HG02678 (cell line): ENCODE data around the gene LNX2.
A peak's percentile ranks its signal among the peaks of the same experiment; 100 is the strongest.

Experiments
- ATAC-seq: cut with Tn5 transposase; IDR thresholded peaks from one replicate; pipeline ENCODE4 v1.9.1; 2021; ENCODE audit warnings: mild to moderate bottlenecking, moderate library complexity; ENCODE audit not compliant: unreplicated experiment

Gene LNX2

GRCh38 chr13:27617881-27618321 is 2.4 kb downstream of the LNX2 start:
- no peak for ATAC-seq

- ATAC-seq, result no peak
Observed at GRCh38 chr13:27613628-27614027, 6.7 kb downstream of the LNX2 start.

- no peak for ATAC-seq
Observed at GRCh38 chr13:27607125-27607524, 13.2 kb downstream of the LNX2 start.

GRCh38 chr13:27605610-27606200 is 14.6 kb downstream of the LNX2 start:
- no peak for ATAC-seq

GRCh38 chr13:27605099-27605498 is 15.2 kb downstream of the LNX2 start:
- ATAC-seq, result no peak

- ATAC-seq, result no peak
Observed at GRCh38 chr13:27601803-27602202, 18.5 kb downstream of the LNX2 start.

GRCh38 chr13:27601208-27601607 is 19.1 kb downstream of the LNX2 start:
- ATAC-seq, result no peak

- ATAC-seq, result no peak
Observed at GRCh38 chr13:27600711-27601110, 19.6 kb downstream of the LNX2 start.

GRCh38 chr13:27599845-27600553 is 20.3 kb downstream of the LNX2 start:
- no peak for ATAC-seq

- no peak for ATAC-seq
Observed at GRCh38 chr13:27599096-27599495, 21.2 kb downstream of the LNX2 start.

- ATAC-seq, result peak; percentile 41
Observed at GRCh38 chr13:27595055-27595811, 25.1 kb downstream of the LNX2 start.

GRCh38 chr13:27593267-27593666 is 27.1 kb downstream of the LNX2 start:
- peak; percentile 64 for ATAC-seq

- ATAC-seq, result no peak
Observed at GRCh38 chr13:27592865-27593264, 27.5 kb downstream of the LNX2 start.

- ATAC-seq, result no peak
Observed at GRCh38 chr13:27588405-27588804, 31.9 kb downstream of the LNX2 start.

- no peak for ATAC-seq
Observed at GRCh38 chr13:27587095-27587746, 33.1 kb downstream of the LNX2 start.

GRCh38 chr13:27583645-27584044 is 36.7 kb downstream of the LNX2 start:
- ATAC-seq, result no peak

- ATAC-seq, result no peak
Observed at GRCh38 chr13:27578121-27579030, 42.0 kb downstream of the LNX2 start.

GRCh38 chr13:27574661-27575060 is 45.7 kb downstream of the LNX2 start:
- ATAC-seq, result no peak

GRCh38 chr13:27573265-27573664 is 47.1 kb downstream of the LNX2 start:
- ATAC-seq, result no peak

- no peak for ATAC-seq
Observed at GRCh38 chr13:27572234-27572901, 48.0 kb downstream of the LNX2 start.
